Measurements from ENCODE around the gene PRSS27. TPM values are rescaled to one million over a fixed set of nuclear protein-coding genes. Genes with fewer than 3 reads are reported as not detected.

The PRSS27 gene
- total and polyA plus RNA-seq, 2 of the 8 experiments (the other 6 are each of a cell fraction or from before 2014, with no cell fraction given): 1.3 to 7.5 TPM

DNA sequence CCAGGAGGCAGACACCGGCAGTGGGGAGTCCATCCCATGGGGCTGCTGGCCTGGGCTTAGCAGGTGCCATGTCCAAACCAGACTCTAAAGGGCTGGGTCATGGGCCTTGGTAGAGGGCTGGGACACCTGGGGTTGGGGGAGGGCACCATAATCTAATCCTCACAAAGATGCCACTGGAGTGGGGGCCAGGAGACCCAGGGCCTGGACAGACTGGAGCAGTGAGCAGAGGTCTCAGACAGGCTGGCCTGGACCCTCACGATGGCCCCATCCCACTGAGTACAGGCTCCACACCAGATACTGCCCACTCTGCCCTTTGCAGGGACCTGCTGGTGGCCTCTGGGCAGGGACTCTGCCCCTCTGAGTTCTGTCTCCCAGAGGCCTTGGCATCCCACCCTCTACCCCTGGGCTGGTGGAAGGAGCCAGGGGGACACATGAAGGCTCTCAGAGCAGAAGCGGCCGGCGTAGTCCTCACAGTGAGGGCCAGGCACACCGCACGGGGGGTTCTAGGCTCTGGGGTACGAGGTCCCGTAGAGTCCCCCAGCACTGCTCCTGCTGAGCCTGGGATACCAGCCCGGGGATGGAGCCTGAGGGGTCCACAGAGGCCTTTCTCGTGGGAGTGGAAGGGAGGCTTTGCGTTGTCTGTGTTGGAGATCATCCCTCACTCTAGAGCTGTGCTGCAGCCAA is 22.4 kb upstream of the PRSS27 start:
- Histone ChIP-seq H2BK15ac (ENCODE audit: low read length) (no peak overlapping the region), H3K4me1 (replicated peaks in 1 of 4; ENCODE audit: control insufficient read depth in 3 of 4, insufficient read depth in 4 of 4, low read length in 3 of 4) (peaks cover 0 to 3% (median 0%) of the 10 kb centered on the region in 4 experiments; a peak in 4 of 7 replicates), H3K18ac (ENCODE audit: extremely low read depth, low read length) (no peak overlapping the region; the same call in 1 of the 2 replicates), H3K4ac (replicated peaks; ENCODE audit: insufficient read length, low read depth, low read length) (no peak overlapping the region), H4K5ac (ENCODE audit: insufficient read length, low read depth, low read length) (no peak overlapping the region), H3K23me2 (ENCODE audit: low read depth, low read length) (no peaks in the 10 kb centered on the region), H3K36me3 (ENCODE audit: control insufficient read depth in 2 of 4, insufficient read depth in 4 of 4, low read length in 3 of 4) (no peaks in the 10 kb centered on the region), H3K27ac (ENCODE audit: low read depth, low read length) (no peak overlapping the region), H2AK5ac (ENCODE audit: low read depth, low read length) (no peak overlapping the region), H3K23ac (ENCODE audit: insufficient read length) (no peak overlapping the region), H3K56ac (replicated peaks; ENCODE audit: insufficient read length, low read depth, low read length) (no peak overlapping the region), H4K20me1 (replicated peaks in 1 of 2; ENCODE audit: control insufficient read depth in 1 of 2, insufficient read depth in 2 of 2, low read length in 2 of 2) (peaks cover 0 to 1% of the 10 kb centered on the region in 2 experiments), H3K79me1 (ENCODE audit: low read depth, low read length) (no peaks in the 10 kb centered on the region; the same call in 1 of the 2 replicates), H2BK12ac (ENCODE audit: low read depth, low read length) (no peak overlapping the region), H2BK120ac (replicated peaks; ENCODE audit: low read depth, low read length) (no peak overlapping the region), H2BK5ac (ENCODE audit: low read depth, low read length) (no peak overlapping the region), H4K8ac (ENCODE audit: extremely low read depth, insufficient read depth, low read length) (no peak overlapping the region), H4K91ac (replicated peaks; ENCODE audit: insufficient read length, low read length) (no peak overlapping the region), H3K9me3 (ENCODE audit: insufficient read depth in 2 of 2, low read depth in 1 of 2, low read length in 1 of 2) (no peaks in the 10 kb centered on the region), H3K79me2 (ENCODE audit: control insufficient read depth in 1 of 2, insufficient read depth in 2 of 2, low read length in 2 of 2) (no peaks in the 10 kb centered on the region), H3K27me3 (replicated peaks in 1 of 4; ENCODE audit: control insufficient read depth in 3 of 4, extremely low read depth in 1 of 4, insufficient read depth in 3 of 4, low read length in 3 of 4) (no peaks in the 10 kb centered on the region), H2BK20ac (ENCODE audit: low read length) (no peak overlapping the region), H2AFZ (ENCODE audit: low read length) (no peak overlapping the region), H3K4me3 (ENCODE audit: extremely low read depth in 1 of 4, insufficient read depth in 2 of 4, low read depth in 3 of 4, low read length in 4 of 4) (no peak overlapping the region), H3K14ac (ENCODE audit: insufficient read length) (no peak overlapping the region), H3K4me2 (ENCODE audit: insufficient read depth in 1 of 2, low read depth in 2 of 2, low read length in 2 of 2) (no peak overlapping the region), H3K9ac (replicated peaks in 1 of 4; ENCODE audit: extremely low read depth in 1 of 4, low read depth in 3 of 4, low read length in 3 of 4) (no peak overlapping the region)
- CTCF ChIA-PET (ENCODE audit: partially characterized antibody): interaction anchor here (1.6 kb wide), 1 partner anchor 97 kb away, joined by 6 read pairs; no protein-coding TSS in a partner anchor
- FAIRE-seq: no peak
- 91% methylated on average over 12 of the region's 12 CpGs; no CpG with 5 or more reads in 1 of the 2 experiments for WGBS, 2 experiments (ENCODE audit: extremely low coverage in 1 of 2, insufficient coverage in 1 of 2, insufficient read length in 1 of 2, insufficient replicate concordance in 2 of 2, low coverage in 1 of 2, low lambda C conversion rate in 2 of 2, missing lambda C conversion rate in 1 of 2)
- no peak for DNase-seq (ENCODE audit: low read depth in 1 of 2, low spot score in 2 of 2)
- POLR2A ChIA-PET (ENCODE audit: partially characterized antibody): interaction anchor here (0.7 to 8.0 kb wide), 4 partner anchors 9 to 41 kb away, joined by 3 to 96 read pairs (median 4); partner anchors contain the start of gene SRRM2
